Body of pancreas (tissue), 4 donors: ENCODE measurements around the gene TRPM6. TPM values are rescaled to one million over a fixed set of nuclear protein-coding genes. Genes with fewer than 3 reads are reported as not detected.

Source experiments
- ATAC-seq: fragments of 150-250 bp; one replicate; pipeline ENCODE4 v1.9.1; 2016
- DNase-seq, 4 donors: peaks; one replicate each; pipeline ENCODE4 v3.0.0-alpha.2; 2019
- H3K27ac ChIP-seq, 4 donors: fragments of 200-600 bp; sonication (generic); 1 replicate in 3 of 4; 2 replicates in 1 of 4; pipeline versions ENCODE4 v1.5.1 to v1.6.1; 2016 to 2019; ENCODE audit warnings: mild to moderate bottlenecking in 1 of 4, mixed read lengths in 1 of 4, moderate library complexity in 1 of 4
- H3K27me3 ChIP-seq, 2 donors: fragments of 200-600 bp; sonication (generic); one replicate each; pipeline ENCODE4 v1.6.0; 2016; ENCODE audit warnings: mild to moderate bottlenecking in 1 of 2
- H3K36me3 ChIP-seq, 2 donors: fragments of 200-600 bp; sonication (generic); replicated peaks in 1 of 2; 2 replicates each; pipeline ENCODE4 v1.5.1; 2016; ENCODE audit warnings: low read depth in 2 of 2; ENCODE audit not compliant: insufficient read depth in 1 of 2
- H3K4me1 ChIP-seq: fragments of 200-600 bp; sonication (generic); one replicate; pipeline ENCODE4 v1.6.0; 2016
- H3K4me3 ChIP-seq, 2 donors: fragments of 200-600 bp; sonication (generic); 1 replicate in 1 of 2; 2 replicates in 1 of 2; pipeline ENCODE4 v1.5.1; 2016 to 2019
- H3K9me3 ChIP-seq, 3 donors: fragments of 200-600 bp; sonication (generic); 1 replicate in 2 of 3; 2 replicates in 1 of 3; pipeline ENCODE4 v1.5.1; 2016
- POLR2A ChIP-seq, 3 donors: fragments of 450-650 bp; IDR thresholded peaks; one replicate each; pipeline ENCODE4 v1.6.1; 2016; ENCODE audit warnings: antibody characterized with exemption in 3 of 3, mild to moderate bottlenecking in 2 of 3
- WGBS, 2 donors: methylation state at CpG; one replicate each; pipeline ENCODE4 v1.1.5; 2017; 5-methylcytosine and 5-hydroxymethylcytosine counted together
- intact Hi-C: fragments of 100-400 bp; cut with DNase I; formaldehyde crosslinking; loops from one replicate; pipeline ENCODE4 v1.15.1; 2023
- total RNA-seq, 2 donors: library from RNA; depleted of rRNA; stranded (reverse); fragments of >200 nt; gene quantifications; one replicate each; pipeline ENCODE4 v1.1.0, GENCODE V29; 2016
- TF ChIP-seq, protein P1 (sequence below), 7 experiments: fragments of 450-650 bp in 4 of 7; fragments of 200-600 bp in 3 of 7; sonication (generic) in 3 of 7; IDR thresholded peaks; one replicate each; pipeline ENCODE4 v1.5.1; 2016 to 2019; ENCODE audit warnings: antibody characterized with exemption in 7 of 7

The TRPM6 gene
- total RNA-seq, 2 donors from 2014 or later: under 0.01 to 0.33 TPM

DNA sequence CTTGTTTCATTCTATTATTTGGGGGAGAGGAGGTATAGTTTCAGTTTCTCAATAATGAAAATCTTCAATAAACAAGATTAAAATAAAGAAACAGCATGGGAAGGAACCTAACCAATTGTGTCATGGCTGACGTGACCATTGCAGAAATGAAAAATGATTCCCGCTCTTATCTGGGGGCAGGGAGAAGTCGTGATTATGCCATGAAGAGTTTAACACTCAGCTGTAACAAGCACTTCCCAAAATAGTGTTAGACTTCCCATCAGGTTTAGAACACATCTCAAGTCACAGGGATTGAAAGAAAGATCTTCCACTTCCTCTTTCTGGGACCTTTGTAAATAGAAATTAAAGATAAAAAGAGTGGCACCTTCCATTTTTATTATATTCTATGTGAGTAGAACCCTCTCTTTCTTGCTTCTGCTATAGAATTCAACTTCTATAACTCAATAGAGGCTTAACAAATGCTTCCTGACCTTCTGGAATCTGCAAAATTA is 122.2 kb downstream of the TRPM6 start:
- TF ChIP-seq, protein P1, sequence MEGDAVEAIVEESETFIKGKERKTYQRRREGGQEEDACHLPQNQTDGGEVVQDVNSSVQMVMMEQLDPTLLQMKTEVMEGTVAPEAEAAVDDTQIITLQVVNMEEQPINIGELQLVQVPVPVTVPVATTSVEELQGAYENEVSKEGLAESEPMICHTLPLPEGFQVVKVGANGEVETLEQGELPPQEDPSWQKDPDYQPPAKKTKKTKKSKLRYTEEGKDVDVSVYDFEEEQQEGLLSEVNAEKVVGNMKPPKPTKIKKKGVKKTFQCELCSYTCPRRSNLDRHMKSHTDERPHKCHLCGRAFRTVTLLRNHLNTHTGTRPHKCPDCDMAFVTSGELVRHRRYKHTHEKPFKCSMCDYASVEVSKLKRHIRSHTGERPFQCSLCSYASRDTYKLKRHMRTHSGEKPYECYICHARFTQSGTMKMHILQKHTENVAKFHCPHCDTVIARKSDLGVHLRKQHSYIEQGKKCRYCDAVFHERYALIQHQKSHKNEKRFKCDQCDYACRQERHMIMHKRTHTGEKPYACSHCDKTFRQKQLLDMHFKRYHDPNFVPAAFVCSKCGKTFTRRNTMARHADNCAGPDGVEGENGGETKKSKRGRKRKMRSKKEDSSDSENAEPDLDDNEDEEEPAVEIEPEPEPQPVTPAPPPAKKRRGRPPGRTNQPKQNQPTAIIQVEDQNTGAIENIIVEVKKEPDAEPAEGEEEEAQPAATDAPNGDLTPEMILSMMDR (IDR thresholded peaks at IDR 0.05): no peak
- no peak for TF ChIP-seq POLR2A (IDR thresholded peaks at IDR 0.05)
- ATAC-seq (no peak), DNase-seq (no peak)
- intact Hi-C loops: no loop called here
- H3K36me3 ChIP-seq: no peaks in the 10 kb centered on the region
- H3K4me3 ChIP-seq: no peak overlapping the region
- H3K9me3 ChIP-seq: no peaks in the 10 kb centered on the region
- no peaks in the 10 kb centered on the region for H3K4me1 ChIP-seq
- 35 to 42% methylated on average over 3 of the region's 3 CpGs for WGBS, 2 donors
- no peaks in the 10 kb centered on the region for H3K27me3 ChIP-seq
- H3K27ac ChIP-seq: no peak overlapping the region

DNA sequence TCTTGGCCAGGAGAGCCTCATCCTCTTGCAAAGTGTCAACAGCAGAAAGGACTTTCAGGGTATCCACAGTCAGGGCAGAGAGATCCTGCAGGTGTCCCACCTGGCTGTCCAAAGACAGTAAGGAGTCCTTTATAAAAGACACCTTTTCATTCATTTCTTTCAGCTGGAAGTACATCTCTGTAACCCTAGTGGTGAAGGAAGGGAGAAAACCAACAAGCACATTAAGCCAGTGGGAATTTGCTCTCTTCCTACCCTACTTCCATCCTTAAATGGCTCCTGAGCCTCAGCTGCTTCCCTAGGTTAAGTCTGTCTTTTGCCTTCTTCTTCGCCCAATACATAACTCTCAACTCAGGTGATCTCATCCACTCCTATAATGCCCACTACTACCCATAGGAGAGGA is 124.8 kb downstream of the TRPM6 start:
- H3K9me3 ChIP-seq: no peaks in the 10 kb centered on the region
- 72 to 79% methylated on average over 1 of the region's 1 CpG for WGBS, 2 donors
- TF ChIP-seq POLR2A (IDR thresholded peaks at IDR 0.05): no peak
- TF ChIP-seq, protein P1 (IDR thresholded peaks at IDR 0.05): no peak
- ATAC-seq (no peak), DNase-seq (no peak)
- no peak overlapping the region for H3K4me3 ChIP-seq
- no peak overlapping the region for H3K27ac ChIP-seq
- H3K4me1 ChIP-seq: no peaks in the 10 kb centered on the region
- no peaks in the 10 kb centered on the region for H3K27me3 ChIP-seq
- H3K36me3 ChIP-seq: no peaks in the 10 kb centered on the region
- intact Hi-C loops: no loop called here

DNA sequence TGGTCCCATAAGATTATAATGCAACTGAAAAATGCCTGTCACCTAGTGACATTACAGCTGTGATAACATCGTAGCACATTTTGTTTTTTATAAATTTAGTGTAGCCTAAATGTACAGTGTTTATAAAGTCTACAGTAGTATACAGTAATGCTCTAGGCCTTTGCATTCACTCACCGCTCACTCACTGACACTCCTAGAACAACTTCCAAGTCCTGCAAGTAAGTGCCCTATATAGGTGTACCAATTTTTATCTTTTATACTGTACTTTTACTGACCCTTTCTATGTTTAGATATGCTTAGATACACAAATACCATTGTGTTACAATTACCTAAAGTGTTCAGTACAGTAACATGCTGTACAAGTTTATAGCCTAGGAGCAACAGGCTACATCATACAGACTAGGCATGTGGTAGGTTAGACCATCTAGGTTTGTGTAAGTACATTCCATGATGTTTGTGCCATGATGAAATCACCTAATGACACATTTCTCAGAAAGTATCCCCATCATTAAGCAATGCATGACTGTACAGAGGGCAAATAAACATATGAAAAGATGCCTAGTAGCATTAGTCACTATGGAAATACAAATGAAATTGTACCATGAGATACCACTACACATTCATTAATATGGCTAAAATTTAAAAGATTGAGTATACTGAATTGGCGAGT is 127.6 kb downstream of the TRPM6 start:
- TF ChIP-seq POLR2A (IDR thresholded peaks at IDR 0.05): no peak
- no peak overlapping the region for H3K4me3 ChIP-seq
- no peaks in the 10 kb centered on the region for H3K4me1 ChIP-seq
- no peak overlapping the region for H3K27ac ChIP-seq
- intact Hi-C loops: no loop called here
- 83 to 89% methylated on average over 3 of the region's 3 CpGs for WGBS, 2 donors
- H3K9me3 ChIP-seq: no peaks in the 10 kb centered on the region
- H3K36me3 ChIP-seq: no peaks in the 10 kb centered on the region
- DNase-seq (no peak), ATAC-seq (no peak)
- H3K27me3 ChIP-seq: no peaks in the 10 kb centered on the region

DNA sequence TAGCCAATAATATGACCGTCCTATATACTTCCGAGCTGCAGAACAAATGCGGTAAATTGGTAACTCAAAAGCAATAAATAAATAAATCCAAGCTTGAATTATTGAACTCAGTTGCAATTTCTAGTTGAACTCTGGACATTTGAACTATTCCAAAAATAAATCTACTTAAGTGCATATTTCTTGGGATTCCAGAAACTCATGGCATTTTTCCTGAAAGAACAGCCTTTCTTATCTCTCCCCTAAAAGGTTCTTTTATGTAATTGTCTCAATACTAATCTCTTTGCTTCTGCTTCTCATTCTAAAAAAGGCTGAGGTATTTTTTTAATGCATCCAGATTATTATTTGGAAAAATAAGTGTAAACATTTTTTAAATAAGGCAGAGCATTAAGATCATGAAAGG is 131.7 kb downstream of the TRPM6 start:
- ATAC-seq (no peak), DNase-seq (no peak)
- TF ChIP-seq, protein P1 (IDR thresholded peaks at IDR 0.05): no peak
- TF ChIP-seq POLR2A (IDR thresholded peaks at IDR 0.05): no peak
- no peaks in the 10 kb centered on the region for H3K27me3 ChIP-seq
- H3K4me1 ChIP-seq: no peaks in the 10 kb centered on the region
- H3K9me3 ChIP-seq: no peaks in the 10 kb centered on the region
- 84 to 89% methylated on average over 3 of the region's 3 CpGs for WGBS, 2 donors
- intact Hi-C loops: no loop called here
- no peaks in the 10 kb centered on the region for H3K36me3 ChIP-seq
- H3K27ac ChIP-seq: no peak overlapping the region
- H3K4me3 ChIP-seq: no peak overlapping the region

DNA sequence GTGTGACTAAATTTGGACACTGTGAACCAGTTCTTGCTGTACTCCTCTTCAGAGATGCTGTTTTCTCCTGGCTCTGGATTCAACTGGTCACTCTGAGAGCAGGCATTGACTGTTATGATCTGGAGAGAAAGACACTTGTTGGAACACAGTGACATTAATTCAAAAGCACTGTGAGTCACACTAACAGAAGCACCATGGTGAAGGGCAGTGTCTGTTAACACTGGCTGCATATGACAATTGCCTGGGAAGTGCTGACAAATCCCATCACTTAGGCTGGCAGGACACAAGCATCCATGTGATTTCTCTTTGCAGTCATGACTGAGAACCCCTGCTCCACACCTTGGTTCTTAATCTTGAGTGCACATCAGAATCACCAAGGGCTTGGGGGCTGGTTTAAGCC is 132.4 kb downstream of the TRPM6 start:
- no peak overlapping the region for H3K27ac ChIP-seq
- H3K9me3 ChIP-seq: no peaks in the 10 kb centered on the region
- no peak for ATAC-seq
- no peak overlapping the region for H3K4me3 ChIP-seq
- H3K36me3 ChIP-seq: no peaks in the 10 kb centered on the region
- no peak for DNase-seq
- H3K27me3 ChIP-seq: no peaks in the 10 kb centered on the region
- TF ChIP-seq POLR2A (IDR thresholded peaks at IDR 0.05): no peak
- TF ChIP-seq, protein P1 (IDR thresholded peaks at IDR 0.05): no peak
- intact Hi-C loops: no loop called here
- no peaks in the 10 kb centered on the region for H3K4me1 ChIP-seq
